ENCODE measurements around the gene ACTL10.

DNA sequence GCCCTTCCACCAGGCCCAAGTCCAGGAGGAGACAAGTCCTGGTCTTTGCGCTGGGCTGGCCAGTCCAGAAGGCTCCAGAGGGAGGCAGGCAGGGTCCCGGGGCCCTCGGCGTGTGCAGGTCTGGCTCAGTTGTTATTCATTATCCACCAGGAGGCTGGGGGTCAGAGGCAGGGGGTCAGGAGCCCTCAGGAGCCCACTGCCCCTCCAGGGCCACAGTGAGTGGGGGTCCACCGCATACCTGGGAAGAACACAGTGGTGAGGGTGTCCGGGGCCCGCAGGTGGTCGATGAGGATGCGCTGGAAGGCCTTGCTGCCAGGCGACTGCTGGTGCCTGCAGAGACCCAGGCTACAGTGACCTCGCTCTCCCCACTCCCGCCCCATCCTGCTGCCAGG, 9.0 kb upstream of the ACTL10 start:
- TF ChIP-seq, protein P1, sequence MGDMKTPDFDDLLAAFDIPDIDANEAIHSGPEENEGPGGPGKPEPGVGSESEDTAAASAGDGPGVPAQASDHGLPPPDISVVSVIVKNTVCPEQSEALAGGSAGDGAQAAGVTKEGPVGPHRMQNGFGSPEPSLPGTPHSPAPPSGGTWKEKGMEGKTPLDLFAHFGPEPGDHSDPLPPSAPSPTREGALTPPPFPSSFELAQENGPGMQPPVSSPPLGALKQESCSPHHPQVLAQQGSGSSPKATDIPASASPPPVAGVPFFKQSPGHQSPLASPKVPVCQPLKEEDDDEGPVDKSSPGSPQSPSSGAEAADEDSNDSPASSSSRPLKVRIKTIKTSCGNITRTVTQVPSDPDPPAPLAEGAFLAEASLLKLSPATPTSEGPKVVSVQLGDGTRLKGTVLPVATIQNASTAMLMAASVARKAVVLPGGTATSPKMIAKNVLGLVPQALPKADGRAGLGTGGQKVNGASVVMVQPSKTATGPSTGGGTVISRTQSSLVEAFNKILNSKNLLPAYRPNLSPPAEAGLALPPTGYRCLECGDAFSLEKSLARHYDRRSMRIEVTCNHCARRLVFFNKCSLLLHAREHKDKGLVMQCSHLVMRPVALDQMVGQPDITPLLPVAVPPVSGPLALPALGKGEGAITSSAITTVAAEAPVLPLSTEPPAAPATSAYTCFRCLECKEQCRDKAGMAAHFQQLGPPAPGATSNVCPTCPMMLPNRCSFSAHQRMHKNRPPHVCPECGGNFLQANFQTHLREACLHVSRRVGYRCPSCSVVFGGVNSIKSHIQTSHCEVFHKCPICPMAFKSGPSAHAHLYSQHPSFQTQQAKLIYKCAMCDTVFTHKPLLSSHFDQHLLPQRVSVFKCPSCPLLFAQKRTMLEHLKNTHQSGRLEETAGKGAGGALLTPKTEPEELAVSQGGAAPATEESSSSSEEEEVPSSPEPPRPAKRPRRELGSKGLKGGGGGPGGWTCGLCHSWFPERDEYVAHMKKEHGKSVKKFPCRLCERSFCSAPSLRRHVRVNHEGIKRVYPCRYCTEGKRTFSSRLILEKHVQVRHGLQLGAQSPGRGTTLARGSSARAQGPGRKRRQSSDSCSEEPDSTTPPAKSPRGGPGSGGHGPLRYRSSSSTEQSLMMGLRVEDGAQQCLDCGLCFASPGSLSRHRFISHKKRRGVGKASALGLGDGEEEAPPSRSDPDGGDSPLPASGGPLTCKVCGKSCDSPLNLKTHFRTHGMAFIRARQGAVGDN (CRISPR knock-in tag; IDR thresholded peaks at IDR 0.05), result no peak; the same call in 1 of the 2 replicates
- TF ChIP-seq EZH2 (conservative IDR thresholded peaks at IDR 0.05; ENCODE audit: low read depth, low read length) (no peak), NFRKB (IDR thresholded peaks at IDR 0.05) (no peak), LCORL (IDR thresholded peaks at IDR 0.05) (no peak), LCORL (CRISPR knock-in tag; IDR thresholded peaks at IDR 0.05) (no peak), ZEB1 (IDR thresholded peaks at IDR 0.05; ENCODE audit: insufficient replicate concordance, low read depth) (no peak), TOE1 (CRISPR knock-in tag; IDR thresholded peaks at IDR 0.05) (no peak)
- TF ChIP-seq, protein P2, sequence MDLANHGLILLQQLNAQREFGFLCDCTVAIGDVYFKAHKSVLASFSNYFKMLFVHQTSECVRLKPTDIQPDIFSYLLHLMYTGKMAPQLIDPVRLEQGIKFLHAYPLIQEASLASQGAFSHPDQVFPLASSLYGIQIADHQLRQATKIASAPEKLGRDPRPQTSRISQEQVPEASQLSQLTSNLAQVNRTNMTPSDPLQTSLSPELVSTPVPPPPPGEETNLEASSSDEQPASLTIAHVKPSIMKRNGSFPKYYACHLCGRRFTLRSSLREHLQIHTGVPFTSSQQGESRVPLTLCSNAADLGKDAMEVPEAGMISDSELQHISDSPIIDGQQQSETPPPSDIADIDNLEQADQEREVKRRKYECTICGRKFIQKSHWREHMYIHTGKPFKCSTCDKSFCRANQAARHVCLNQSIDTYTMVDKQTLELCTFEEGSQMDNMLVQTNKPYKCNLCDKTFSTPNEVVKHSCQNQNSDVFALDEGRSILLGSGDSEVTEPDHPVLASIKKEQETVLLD (CRISPR knock-in tag; IDR thresholded peaks at IDR 0.05; ENCODE audit: low read depth), result no peak
